Sigmoid colon (tissue), 4 donors: ENCODE data around the gene RXFP3.

ENCODE experiments used
- CTCF ChIP-seq, 4 experiments: fragments of 450-650 bp in 3 of 4; fragments of 200-600 bp in 1 of 4; IDR thresholded peaks; one replicate each; pipeline ENCODE4 v1.5.1; 2016 to 2019; ENCODE audit warnings: antibody characterized with exemption in 4 of 4, mild to moderate bottlenecking in 3 of 4, moderate library complexity in 2 of 4
- POLR2A ChIP-seq, 2 donors: fragments of 450-650 bp; IDR thresholded peaks; one replicate each; pipeline ENCODE4 v1.6.1; 2016; ENCODE audit warnings: antibody characterized with exemption in 2 of 2, mild to moderate bottlenecking in 2 of 2, moderate library complexity in 2 of 2
- POLR2AphosphoS5 ChIP-seq, 4 donors: sonication (generic); formaldehyde crosslinking; IDR thresholded peaks; one replicate each; pipeline ENCODE4 v1.6.1; 2017; ENCODE audit warnings: antibody characterized with exemption in 4 of 4

DNA sequence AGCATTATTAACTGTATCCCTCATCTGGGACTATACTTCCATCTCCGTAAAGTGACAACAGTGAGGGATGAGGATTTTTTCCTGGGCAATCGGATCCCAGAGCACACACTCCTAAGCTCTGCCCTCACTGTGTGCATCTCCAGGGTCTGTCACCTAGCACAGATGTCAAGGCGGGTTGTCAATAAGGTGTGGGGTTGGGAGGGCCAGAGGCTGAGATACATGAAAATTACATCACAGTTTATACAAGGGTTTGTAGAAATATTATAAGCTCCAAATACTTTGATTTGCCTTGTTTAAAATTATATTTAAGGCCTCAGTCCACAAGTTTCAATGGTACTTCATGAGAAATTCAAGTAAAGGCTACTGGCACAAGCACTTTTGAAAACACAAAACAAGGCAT lies 48.9 kb upstream of the RXFP3 start:
- no peak for TF ChIP-seq CTCF (IDR thresholded peaks at IDR 0.05)
- no peak for TF ChIP-seq POLR2AphosphoS5 (IDR thresholded peaks at IDR 0.05)
- no peak for TF ChIP-seq POLR2A (IDR thresholded peaks at IDR 0.05)
